Heart left ventricle (tissue), 13 donors: ENCODE measurements around the gene FAM124A.

Experiments used
- POLR2A ChIP-seq, 2 donors: fragments of 450-650 bp; IDR thresholded peaks; one replicate each; pipeline ENCODE4 v1.6.1; 2017; ENCODE audit warnings: antibody characterized with exemption in 2 of 2, mild to moderate bottlenecking in 2 of 2, moderate library complexity in 2 of 2
- TF ChIP-seq, protein P1 (sequence below), 12 donors: fragments of 200-600 bp; sonication (generic) in 4 of 12; IDR thresholded peaks; one replicate each; pipeline versions ENCODE4 v1.5.0 to v1.8.0; 2018 to 2022; ENCODE audit warnings: antibody characterized with exemption in 12 of 12, mild to moderate bottlenecking in 5 of 12
- donor health status: ischemic (EF 13 %, LVEDD 7.1; RV severe dilation, severe dysfunction).
- donor health status: DM: no; HTN: yes; CAD: no.
- donor health status: DM: no; HTN: no; CAD: no.
- donor health status: ischemic (EF 25% LVEDD 6.9; RV normal size, moderate dysfunction).
- donor health status: ischemic (EF 25% LVEDD 5.7; RV mildly dilated, moderate dysfunction).
- donor health status: ischemic (EF 35%, LVEDD 5.7; RV mildly dilated, moderate dysfunction).
- donor health status: nonischemic (EF 11% LVEDD 7.7; RV severe dilation, severe dysfunction).
- donor health status: DM: yes; HTN: yes; CAD: no.
- donor health status: PGD.
- donor health status: ischemic (EF 29% LVEDD 5.4; RV normal size, mild dysfunction).
- donor health status: nonischemic (EF 23%, LVEDD 6.1; RV moderate dilation, normal function).

DNA sequence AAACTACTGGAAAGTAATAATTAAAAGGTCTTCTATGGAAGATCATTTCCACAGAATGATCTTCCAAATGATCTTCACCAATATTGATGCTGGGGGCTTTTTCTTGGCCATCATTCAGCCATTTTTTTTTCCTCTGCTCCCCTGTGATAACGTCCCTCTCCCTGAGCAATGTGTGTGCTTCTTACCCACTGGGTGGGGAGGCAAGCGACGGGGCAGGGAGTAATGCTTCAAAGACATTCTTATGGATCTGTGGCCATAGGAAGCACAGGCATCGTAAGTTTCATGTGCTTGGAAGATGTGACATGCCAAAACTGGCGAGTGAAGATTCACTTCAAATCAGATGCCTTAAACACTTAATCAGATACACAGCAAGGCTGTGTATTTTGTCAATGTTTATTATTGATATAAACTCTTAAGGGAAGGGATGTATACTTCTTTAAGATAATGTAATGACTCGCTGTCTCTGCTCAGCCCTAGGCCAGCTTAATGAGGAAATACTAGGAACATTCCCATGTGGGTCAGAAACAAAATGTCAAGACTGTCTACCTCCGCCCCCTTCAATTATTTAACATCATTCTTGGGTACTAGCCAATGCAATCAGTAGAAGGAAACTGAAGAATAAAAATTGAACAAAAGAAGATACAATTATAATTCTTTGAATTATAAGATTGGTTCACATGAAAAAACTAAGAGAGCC is 83.2 kb downstream of the FAM124A start:
- TF ChIP-seq, protein P1, sequence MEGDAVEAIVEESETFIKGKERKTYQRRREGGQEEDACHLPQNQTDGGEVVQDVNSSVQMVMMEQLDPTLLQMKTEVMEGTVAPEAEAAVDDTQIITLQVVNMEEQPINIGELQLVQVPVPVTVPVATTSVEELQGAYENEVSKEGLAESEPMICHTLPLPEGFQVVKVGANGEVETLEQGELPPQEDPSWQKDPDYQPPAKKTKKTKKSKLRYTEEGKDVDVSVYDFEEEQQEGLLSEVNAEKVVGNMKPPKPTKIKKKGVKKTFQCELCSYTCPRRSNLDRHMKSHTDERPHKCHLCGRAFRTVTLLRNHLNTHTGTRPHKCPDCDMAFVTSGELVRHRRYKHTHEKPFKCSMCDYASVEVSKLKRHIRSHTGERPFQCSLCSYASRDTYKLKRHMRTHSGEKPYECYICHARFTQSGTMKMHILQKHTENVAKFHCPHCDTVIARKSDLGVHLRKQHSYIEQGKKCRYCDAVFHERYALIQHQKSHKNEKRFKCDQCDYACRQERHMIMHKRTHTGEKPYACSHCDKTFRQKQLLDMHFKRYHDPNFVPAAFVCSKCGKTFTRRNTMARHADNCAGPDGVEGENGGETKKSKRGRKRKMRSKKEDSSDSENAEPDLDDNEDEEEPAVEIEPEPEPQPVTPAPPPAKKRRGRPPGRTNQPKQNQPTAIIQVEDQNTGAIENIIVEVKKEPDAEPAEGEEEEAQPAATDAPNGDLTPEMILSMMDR (IDR thresholded peaks at IDR 0.05), result no peak
- no peak for TF ChIP-seq POLR2A (IDR thresholded peaks at IDR 0.05)
